ENCODE results near the gene CD4.

DNA sequence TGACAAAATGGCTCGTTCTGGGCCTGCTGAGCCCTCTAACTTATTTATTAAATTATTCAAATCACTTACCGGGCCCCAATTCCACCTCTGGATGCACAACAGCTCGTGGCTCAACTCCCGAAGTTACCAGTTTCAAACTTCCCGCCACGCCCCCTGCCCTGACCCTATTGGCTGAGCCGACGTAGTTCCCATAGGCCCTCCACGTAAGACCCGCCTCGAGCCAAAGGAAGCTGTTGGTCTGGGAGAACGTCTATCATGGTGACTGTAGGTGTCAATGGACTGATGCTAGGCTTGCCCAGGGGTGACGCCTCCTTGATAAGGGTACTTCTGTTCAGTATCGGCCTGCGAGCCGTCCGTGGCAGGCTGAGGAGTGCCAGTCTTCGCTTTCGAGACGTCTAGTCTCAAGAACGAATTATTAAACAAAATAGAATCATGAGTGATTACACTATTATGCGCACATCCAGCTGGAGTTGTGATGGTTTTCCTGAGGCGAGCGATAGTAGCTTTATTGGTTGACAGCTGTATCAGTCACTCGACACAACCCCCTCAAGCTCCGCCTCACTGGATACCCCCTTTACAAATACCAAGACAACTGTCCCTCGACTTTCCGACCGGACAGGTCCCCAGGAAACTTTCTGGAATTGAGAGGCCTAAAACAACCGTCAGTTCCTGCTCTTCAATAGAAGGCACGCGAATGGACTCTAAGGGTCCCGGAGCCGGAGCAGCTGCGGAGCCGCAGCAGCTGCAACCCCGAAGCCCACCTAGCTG is 62.0 kb downstream of the CD4 start, which contains the start of gene CDCA3:
- peak in 1 of 2 donors; percentile 85 for TF ChIP-seq EP300 (IDR thresholded peaks at IDR 0.05)
- TF ChIP-seq, protein P1, sequence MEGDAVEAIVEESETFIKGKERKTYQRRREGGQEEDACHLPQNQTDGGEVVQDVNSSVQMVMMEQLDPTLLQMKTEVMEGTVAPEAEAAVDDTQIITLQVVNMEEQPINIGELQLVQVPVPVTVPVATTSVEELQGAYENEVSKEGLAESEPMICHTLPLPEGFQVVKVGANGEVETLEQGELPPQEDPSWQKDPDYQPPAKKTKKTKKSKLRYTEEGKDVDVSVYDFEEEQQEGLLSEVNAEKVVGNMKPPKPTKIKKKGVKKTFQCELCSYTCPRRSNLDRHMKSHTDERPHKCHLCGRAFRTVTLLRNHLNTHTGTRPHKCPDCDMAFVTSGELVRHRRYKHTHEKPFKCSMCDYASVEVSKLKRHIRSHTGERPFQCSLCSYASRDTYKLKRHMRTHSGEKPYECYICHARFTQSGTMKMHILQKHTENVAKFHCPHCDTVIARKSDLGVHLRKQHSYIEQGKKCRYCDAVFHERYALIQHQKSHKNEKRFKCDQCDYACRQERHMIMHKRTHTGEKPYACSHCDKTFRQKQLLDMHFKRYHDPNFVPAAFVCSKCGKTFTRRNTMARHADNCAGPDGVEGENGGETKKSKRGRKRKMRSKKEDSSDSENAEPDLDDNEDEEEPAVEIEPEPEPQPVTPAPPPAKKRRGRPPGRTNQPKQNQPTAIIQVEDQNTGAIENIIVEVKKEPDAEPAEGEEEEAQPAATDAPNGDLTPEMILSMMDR (IDR thresholded peaks at IDR 0.05): no peak
